AG04449 (cell line): ENCODE measurements around the gene CEP43.

Experiments used
- CTCF ChIA-PET: fragments of 350-600 bp; formaldehyde crosslinking; extraction: SDS; loops from one replicate; lab custom pipeline; 2021; ENCODE audit warnings: antibody characterized with exemption; lab: Yijun Ruan, JAX
- POLR2A ChIA-PET: fragments of 400-600, 350-600 bp; formaldehyde crosslinking; extraction: SDS; loops from one replicate; lab custom pipeline; 2020; ENCODE audit warnings: antibody characterized with exemption, inconsistent platforms; lab: Yijun Ruan, JAX
- DNase-seq: peaks from one replicate; pipeline ENCODE4 v3.0.0-alpha.2; 2010; ENCODE audit warnings: low read depth, low spot score
- H3K4me3 ChIP-seq: 2 replicates; pipeline ENCODE4 v1.5.1; 2011; ENCODE audit warnings: low read depth, mild to moderate bottlenecking, control low read depth, low read length
- TF ChIP-seq, protein P1 (sequence below): IDR thresholded peaks from one replicate; pipeline ENCODE4 v1.5.1; 2011; ENCODE audit warnings: mild to moderate bottlenecking, moderate library complexity, low read length, control low read depth, inconsistent platforms; ENCODE audit not compliant: insufficient read depth; ENCODE audit errors: missing control alignments

CEP43 gene

DNA sequence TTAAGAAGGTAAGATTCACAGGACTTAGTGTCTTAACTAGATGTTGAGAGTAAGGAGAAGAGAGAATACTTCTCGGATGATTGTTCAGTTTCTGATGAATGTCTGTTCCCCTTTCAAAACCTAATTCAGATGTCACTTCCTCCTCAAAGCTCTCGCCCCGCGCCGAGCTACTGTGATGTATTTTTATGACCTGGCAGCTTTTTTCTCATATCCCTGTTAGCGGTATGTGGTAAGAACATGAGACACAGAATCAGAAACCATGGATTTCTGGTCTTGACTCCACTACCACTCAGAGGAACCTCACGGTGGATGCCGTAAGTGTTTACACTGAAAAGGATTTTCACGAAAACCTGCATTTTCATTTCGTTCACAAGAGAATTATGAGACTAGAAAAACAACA lies 48.4 kb downstream of the CEP43 start:
- CTCF ChIA-PET = no interaction called here
- POLR2A ChIA-PET = no interaction called here
- DNase-seq = no peak
- TF ChIP-seq, protein P1, sequence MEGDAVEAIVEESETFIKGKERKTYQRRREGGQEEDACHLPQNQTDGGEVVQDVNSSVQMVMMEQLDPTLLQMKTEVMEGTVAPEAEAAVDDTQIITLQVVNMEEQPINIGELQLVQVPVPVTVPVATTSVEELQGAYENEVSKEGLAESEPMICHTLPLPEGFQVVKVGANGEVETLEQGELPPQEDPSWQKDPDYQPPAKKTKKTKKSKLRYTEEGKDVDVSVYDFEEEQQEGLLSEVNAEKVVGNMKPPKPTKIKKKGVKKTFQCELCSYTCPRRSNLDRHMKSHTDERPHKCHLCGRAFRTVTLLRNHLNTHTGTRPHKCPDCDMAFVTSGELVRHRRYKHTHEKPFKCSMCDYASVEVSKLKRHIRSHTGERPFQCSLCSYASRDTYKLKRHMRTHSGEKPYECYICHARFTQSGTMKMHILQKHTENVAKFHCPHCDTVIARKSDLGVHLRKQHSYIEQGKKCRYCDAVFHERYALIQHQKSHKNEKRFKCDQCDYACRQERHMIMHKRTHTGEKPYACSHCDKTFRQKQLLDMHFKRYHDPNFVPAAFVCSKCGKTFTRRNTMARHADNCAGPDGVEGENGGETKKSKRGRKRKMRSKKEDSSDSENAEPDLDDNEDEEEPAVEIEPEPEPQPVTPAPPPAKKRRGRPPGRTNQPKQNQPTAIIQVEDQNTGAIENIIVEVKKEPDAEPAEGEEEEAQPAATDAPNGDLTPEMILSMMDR = no peak
- H3K4me3 ChIP-seq = no peak overlapping the region
